ENCODE measurements around the gene MYO1G. TPM values are rescaled to one million over a fixed set of nuclear protein-coding genes. Genes with fewer than 3 reads are reported as not detected.

Gene MYO1G
- total RNA-seq, 1 experiment from 2014 or later = 0.41 TPM

DNA sequence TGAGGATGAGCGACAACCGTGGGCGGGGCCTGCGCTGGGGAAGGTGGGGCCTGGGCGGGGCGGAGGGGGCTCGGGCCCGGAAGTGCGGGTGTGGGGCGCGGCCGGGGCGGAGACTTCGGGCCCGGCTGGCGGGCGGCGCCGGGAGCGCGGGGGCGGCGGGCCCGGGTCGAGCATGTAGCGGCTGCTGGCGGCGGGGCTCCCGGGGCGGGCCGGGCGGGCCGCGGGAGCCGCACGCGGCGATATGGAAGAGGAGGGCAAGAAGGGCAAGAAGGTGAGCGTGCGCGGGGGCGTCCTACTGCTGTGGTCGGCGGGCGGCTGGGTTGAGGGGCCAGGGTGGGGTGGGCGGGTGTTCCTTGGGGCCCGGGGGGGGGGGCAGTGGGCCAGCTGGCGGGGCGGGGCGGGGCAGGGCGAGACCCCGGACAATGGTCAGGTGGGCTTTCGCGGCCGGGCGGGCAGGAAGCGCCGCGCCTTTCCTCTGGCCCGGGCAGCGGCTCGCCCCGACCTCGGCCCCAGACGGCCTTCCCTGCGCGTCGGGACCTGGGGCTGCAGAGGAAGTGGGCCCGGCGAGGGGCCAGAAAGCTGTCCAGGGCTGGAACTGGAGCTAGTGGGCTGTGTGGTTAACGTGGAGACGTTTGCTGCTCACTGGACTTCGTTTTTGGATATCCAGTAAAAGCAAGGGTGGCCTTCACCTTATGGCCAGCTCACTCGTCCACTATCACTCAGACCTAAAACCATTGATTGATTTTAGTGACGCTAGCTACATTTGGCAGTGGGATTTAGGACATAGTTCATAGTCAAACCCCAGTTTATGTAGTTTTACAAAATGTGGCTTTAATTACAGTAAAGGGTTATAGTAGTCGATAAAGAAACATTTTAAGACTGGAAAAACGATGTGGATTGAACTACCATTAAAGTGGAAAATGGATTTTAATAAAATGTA lies 21.5 kb upstream of the MYO1G start, which contains the start of gene CCM2:
TSS of gene CCM2 (plus strand) at position 109 of the 940 bp plus-strand sequence. CDS start at position 242, 133 bp downstream.
- in situ Hi-C loops (cut with HindIII; ENCODE audit: low pct_unique_long_range_greater_than_20kb, low sequenced_read_pairs) (no loop called here), intact Hi-C loops (cut with micrococcal nuclease; ENCODE audit: unreplicated experiment) (no loop called here)
- Histone ChIP-seq H3K36me3 (ENCODE audit: control insufficient read depth, insufficient read depth, low read length) (peaks cover 5% of the 10 kb centered on the region; the same call in 1 of the 2 replicates), H3K4me3 (ENCODE audit: low read depth in 2 of 2, low read length in 2 of 2) (peak within 1 kb of the TSS; percentile 79 to 96), H3K9me3 (ENCODE audit: control insufficient read depth, insufficient read depth, low read depth, low read length) (no peaks in the 10 kb centered on the region), H3K4me1 (ENCODE audit: control insufficient read depth, insufficient read depth, low read length) (peaks cover 9% of the 10 kb centered on the region), H3K27ac (ENCODE audit: low read length) (peak within 1 kb of the TSS; percentile 96), H3K27me3 (ENCODE audit: control insufficient read depth, insufficient read depth, low read length) (no peaks in the 10 kb centered on the region)
- peak; percentile 41 for ATAC-seq
- CTCF ChIA-PET = interaction anchor here (0.6 to 0.8 kb wide), 9 partner anchors 10 to 779 kb away, joined by 3 to 13 read pairs (median 5); no protein-coding TSS in a partner anchor
- TF ChIP-seq TCF7L2 (IDR thresholded peaks at IDR 0.05; ENCODE audit: low read depth, low read length) (no peak), SIN3A (IDR thresholded peaks at IDR 0.05; ENCODE audit: borderline replicate concordance, insufficient read depth, low read depth, low read length) (peak; percentile 34; the same call in 1 of the 2 replicates), POLR2AphosphoS5 (IDR thresholded peaks at IDR 0.05; ENCODE audit: low read depth, low read length) (no peak; the same call in 1 of the 2 replicates)
- TF ChIP-seq, protein P1, sequence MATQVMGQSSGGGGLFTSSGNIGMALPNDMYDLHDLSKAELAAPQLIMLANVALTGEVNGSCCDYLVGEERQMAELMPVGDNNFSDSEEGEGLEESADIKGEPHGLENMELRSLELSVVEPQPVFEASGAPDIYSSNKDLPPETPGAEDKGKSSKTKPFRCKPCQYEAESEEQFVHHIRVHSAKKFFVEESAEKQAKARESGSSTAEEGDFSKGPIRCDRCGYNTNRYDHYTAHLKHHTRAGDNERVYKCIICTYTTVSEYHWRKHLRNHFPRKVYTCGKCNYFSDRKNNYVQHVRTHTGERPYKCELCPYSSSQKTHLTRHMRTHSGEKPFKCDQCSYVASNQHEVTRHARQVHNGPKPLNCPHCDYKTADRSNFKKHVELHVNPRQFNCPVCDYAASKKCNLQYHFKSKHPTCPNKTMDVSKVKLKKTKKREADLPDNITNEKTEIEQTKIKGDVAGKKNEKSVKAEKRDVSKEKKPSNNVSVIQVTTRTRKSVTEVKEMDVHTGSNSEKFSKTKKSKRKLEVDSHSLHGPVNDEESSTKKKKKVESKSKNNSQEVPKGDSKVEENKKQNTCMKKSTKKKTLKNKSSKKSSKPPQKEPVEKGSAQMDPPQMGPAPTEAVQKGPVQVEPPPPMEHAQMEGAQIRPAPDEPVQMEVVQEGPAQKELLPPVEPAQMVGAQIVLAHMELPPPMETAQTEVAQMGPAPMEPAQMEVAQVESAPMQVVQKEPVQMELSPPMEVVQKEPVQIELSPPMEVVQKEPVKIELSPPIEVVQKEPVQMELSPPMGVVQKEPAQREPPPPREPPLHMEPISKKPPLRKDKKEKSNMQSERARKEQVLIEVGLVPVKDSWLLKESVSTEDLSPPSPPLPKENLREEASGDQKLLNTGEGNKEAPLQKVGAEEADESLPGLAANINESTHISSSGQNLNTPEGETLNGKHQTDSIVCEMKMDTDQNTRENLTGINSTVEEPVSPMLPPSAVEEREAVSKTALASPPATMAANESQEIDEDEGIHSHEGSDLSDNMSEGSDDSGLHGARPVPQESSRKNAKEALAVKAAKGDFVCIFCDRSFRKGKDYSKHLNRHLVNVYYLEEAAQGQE (IDR thresholded peaks at IDR 0.05; ENCODE audit: insufficient read depth in 1 of 2, low read depth in 2 of 2, low read length in 1 of 2) = no peak
- POLR2A ChIA-PET = interaction anchor here (0.5 to 1.3 kb wide), 6 partner anchors 15 to 223 kb away, joined by 3 to 8 read pairs (median 4); partner anchors contain the start of gene PURB
- no TSS peak for BruUV-seq (replicated peaks)
- no peak for DNase-seq (ENCODE audit: low read depth, low spot score)

DNA sequence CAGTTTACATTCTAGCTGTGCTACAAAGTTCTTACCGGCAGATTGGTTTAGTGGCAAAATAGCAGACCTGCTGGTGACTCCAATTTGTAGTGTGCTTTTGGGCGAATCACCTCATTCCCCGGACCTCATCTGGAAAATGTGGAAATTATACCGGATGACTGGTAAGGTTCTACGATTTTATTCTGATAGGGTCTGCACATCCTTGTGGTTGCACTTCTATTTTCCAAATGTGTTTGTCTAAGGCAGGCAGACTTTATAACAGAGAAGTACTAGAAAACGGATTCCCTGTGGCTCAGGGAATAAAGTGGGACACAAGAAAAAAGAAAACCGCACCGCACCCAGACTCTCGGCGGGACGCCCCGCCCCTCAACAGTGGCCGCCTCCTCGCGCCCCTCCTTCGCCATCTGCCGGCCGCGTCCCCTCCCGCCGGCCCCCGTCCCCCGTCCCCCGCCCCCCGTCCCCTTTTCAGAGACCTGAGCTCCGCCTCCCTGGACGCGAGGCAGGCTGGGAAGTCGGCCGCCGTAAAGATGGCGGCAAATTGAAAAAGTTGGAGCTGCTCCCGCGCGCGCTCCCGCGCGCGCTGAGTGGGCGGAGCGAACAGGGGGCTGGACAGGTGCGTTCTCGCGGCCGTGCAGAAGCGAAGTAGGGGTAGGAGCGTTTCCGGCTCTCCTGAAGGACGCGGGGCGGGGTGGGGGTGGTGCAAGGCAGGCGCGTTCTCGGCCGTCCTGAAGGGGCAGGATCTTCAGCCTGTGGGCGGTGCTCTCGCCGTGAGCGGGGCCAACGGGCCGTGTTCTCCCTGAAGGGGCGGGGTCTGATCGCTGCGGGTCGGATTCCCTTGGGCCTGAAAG lies 20.7 kb upstream of the MYO1G start:
- ATAC-seq (peak; percentile 98), DNase-seq (ENCODE audit: low read depth, low spot score) (peak; percentile 98)
- Histone ChIP-seq H3K4me1 (ENCODE audit: control insufficient read depth, insufficient read depth, low read length) (peaks cover 9% of the 10 kb centered on the region), H3K27me3 (ENCODE audit: control insufficient read depth, insufficient read depth, low read length) (no peaks in the 10 kb centered on the region), H3K9me3 (ENCODE audit: control insufficient read depth, insufficient read depth, low read depth, low read length) (no peaks in the 10 kb centered on the region), H3K27ac (ENCODE audit: low read length) (peak overlapping the region; percentile 96), H3K4me3 (ENCODE audit: low read depth in 2 of 2, low read length in 2 of 2) (peak overlapping the region; percentile 73 to 84), H3K36me3 (ENCODE audit: control insufficient read depth, insufficient read depth, low read length) (peaks cover 5% of the 10 kb centered on the region; the same call in 1 of the 2 replicates)
- BruUV-seq (replicated peaks) = TSS peak; percentile 95
- ChIA-PET CTCF (interaction anchor here (0.6 to 0.8 kb wide), 12 partner anchors 10 to 780 kb away, joined by 3 to 13 read pairs (median 5); no protein-coding TSS in a partner anchor), POLR2A (interaction anchor here (0.5 to 1.3 kb wide), 6 partner anchors 46 to 427 kb away, joined by 3 to 10 read pairs (median 6); partner anchors contain the start of gene PURB)
- in situ Hi-C loops (cut with HindIII; ENCODE audit: low pct_unique_long_range_greater_than_20kb, low sequenced_read_pairs) (no loop called here), intact Hi-C loops (cut with micrococcal nuclease; ENCODE audit: unreplicated experiment) (no loop called here)
- TF ChIP-seq TCF7L2 (IDR thresholded peaks at IDR 0.05; ENCODE audit: low read depth, low read length) = 0 out of 2 replicates have a peak, but pooled peaks have one; percentile 17
- peak; percentile 81; the same call in 1 of the 2 replicates for TF ChIP-seq POLR2AphosphoS5 (IDR thresholded peaks at IDR 0.05; ENCODE audit: low read depth, low read length)
- TF ChIP-seq, protein P2, sequence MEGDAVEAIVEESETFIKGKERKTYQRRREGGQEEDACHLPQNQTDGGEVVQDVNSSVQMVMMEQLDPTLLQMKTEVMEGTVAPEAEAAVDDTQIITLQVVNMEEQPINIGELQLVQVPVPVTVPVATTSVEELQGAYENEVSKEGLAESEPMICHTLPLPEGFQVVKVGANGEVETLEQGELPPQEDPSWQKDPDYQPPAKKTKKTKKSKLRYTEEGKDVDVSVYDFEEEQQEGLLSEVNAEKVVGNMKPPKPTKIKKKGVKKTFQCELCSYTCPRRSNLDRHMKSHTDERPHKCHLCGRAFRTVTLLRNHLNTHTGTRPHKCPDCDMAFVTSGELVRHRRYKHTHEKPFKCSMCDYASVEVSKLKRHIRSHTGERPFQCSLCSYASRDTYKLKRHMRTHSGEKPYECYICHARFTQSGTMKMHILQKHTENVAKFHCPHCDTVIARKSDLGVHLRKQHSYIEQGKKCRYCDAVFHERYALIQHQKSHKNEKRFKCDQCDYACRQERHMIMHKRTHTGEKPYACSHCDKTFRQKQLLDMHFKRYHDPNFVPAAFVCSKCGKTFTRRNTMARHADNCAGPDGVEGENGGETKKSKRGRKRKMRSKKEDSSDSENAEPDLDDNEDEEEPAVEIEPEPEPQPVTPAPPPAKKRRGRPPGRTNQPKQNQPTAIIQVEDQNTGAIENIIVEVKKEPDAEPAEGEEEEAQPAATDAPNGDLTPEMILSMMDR (IDR thresholded peaks at IDR 0.05) = no peak
- peak; percentile 78; the same call in 1 of the 2 replicates for TF ChIP-seq SIN3A (IDR thresholded peaks at IDR 0.05; ENCODE audit: borderline replicate concordance, insufficient read depth, low read depth, low read length)
- TF ChIP-seq, protein P1 (IDR thresholded peaks at IDR 0.05; ENCODE audit: insufficient read depth in 1 of 2, low read depth in 2 of 2, low read length in 1 of 2) = no peak
